ENCODE measurements around the gene PPM1G.

DNA sequence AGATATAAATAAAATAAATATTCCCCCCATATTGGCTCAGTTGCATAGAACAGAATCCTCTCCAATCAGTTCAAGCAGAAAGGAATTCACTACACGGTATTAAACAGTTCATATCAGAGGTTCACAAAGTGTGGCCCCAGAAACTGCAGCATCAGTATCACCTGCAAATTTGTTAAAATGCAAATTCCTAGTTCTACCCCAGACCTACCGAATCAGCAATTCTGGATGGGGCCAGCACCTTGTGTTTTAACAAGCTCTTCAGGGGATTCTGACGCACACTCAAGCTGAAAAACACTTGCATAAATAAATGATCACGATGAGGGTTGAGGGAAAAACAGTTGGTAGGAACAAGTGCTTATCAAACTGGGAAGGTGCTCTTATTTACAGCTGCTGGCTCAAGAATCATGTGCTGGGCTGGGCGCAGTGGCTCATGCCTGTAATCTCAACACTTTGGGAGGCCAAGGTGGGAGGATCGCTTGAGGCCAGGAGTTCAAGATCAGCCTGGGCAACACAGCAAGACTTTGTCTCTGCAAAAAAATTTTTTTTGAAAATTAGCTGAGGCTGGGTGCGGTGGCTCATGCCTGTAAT lies 59.2 kb downstream of the PPM1G start:
- TF ChIP-seq, protein P1, sequence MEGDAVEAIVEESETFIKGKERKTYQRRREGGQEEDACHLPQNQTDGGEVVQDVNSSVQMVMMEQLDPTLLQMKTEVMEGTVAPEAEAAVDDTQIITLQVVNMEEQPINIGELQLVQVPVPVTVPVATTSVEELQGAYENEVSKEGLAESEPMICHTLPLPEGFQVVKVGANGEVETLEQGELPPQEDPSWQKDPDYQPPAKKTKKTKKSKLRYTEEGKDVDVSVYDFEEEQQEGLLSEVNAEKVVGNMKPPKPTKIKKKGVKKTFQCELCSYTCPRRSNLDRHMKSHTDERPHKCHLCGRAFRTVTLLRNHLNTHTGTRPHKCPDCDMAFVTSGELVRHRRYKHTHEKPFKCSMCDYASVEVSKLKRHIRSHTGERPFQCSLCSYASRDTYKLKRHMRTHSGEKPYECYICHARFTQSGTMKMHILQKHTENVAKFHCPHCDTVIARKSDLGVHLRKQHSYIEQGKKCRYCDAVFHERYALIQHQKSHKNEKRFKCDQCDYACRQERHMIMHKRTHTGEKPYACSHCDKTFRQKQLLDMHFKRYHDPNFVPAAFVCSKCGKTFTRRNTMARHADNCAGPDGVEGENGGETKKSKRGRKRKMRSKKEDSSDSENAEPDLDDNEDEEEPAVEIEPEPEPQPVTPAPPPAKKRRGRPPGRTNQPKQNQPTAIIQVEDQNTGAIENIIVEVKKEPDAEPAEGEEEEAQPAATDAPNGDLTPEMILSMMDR (IDR thresholded peaks at IDR 0.05 in 8 of 11, conservative IDR thresholded peaks at IDR 0.05 in 3 of 11): no peak
- TF ChIP-seq POLR2AphosphoS5 (IDR thresholded peaks at IDR 0.05) (no peak), POLR2A (IDR thresholded peaks at IDR 0.05) (no peak)
